Neural progenitor cell (in vitro differentiated cells): ENCODE measurements around the gene AGAP3. TPM values are rescaled to one million over a fixed set of nuclear protein-coding genes. Genes with fewer than 3 reads are reported as not detected.

Experiments used
- DNase-seq: peaks from one replicate; pipeline ENCODE4 v3.0.0-alpha.2; 2016; ENCODE audit warnings: low spot score
- H2AFZ ChIP-seq: fragments of 200-600 bp; sonication (generic); replicated peaks from 2 replicates; pipeline ENCODE4 v1.6.1; 2016; ENCODE audit warnings: antibody characterized with exemption
- H3F3A ChIP-seq: fragments of 200-600 bp; sonication (generic); 2 replicates; pipeline ENCODE4 v1.6.1; 2016; ENCODE audit warnings: antibody characterized with exemption, low read depth
- H3K27ac ChIP-seq: fragments of 200-600 bp; sonication (generic); 2 replicates; pipeline ENCODE4 v1.5.1; 2016; ENCODE audit warnings: mild to moderate bottlenecking
- H3K27me3 ChIP-seq: fragments of 200-600 bp; sonication (generic); 2 replicates; pipeline ENCODE4 v1.6.1; 2016; ENCODE audit warnings: mild to moderate bottlenecking, moderate library complexity
- H3K36me3 ChIP-seq: fragments of 200-600 bp; sonication (generic); 2 replicates; pipeline ENCODE4 v1.5.1; 2016
- H3K4me1 ChIP-seq: fragments of 200-600 bp; sonication (generic); 2 replicates; pipeline ENCODE4 v1.6.1; 2016; ENCODE audit warnings: mixed run types
- H3K4me2 ChIP-seq: fragments of 200-600 bp; sonication (generic); 2 replicates; pipeline ENCODE4 v1.6.1; 2016
- H3K4me3 ChIP-seq: fragments of 200-600 bp; sonication (generic); 2 replicates; pipeline ENCODE4 v1.5.1; 2016
- H3K79me2 ChIP-seq: fragments of 200-600 bp; sonication (generic); 2 replicates; pipeline ENCODE4 v1.6.1; 2016; ENCODE audit warnings: low read depth
- H3K9ac ChIP-seq: fragments of 200-600 bp; sonication (generic); 2 replicates; pipeline ENCODE4 v1.6.1; 2016
- H3K9me3 ChIP-seq: fragments of 200-600 bp; sonication (generic); 2 replicates; pipeline ENCODE4 v1.5.1; 2016; ENCODE audit warnings: low read depth
- H4K20me1 ChIP-seq: fragments of 200-600 bp; sonication (generic); 2 replicates; pipeline ENCODE4 v1.6.1; 2016; ENCODE audit warnings: low read depth
- H3K27ac Mint-ChIP-seq: 3 replicates; pipeline ENCODE4 v1.8.0; 2021; ENCODE audit warnings: mixed read lengths
- H3K27me3 Mint-ChIP-seq: 2 replicates; pipeline ENCODE4 v1.8.0; 2022; ENCODE audit warnings: low read depth, mild to moderate bottlenecking, inconsistent platforms, moderate library complexity, mixed read lengths; ENCODE audit not compliant: insufficient read depth
- H3K36me3 Mint-ChIP-seq: 3 replicates; pipeline ENCODE4 v1.8.0; 2021; ENCODE audit warnings: mixed read lengths
- H3K4me1 Mint-ChIP-seq: 3 replicates; pipeline ENCODE4 v1.8.0; 2021; ENCODE audit warnings: mixed read lengths
- H3K4me3 Mint-ChIP-seq: 3 replicates; pipeline ENCODE4 v1.8.0; 2021; ENCODE audit warnings: mild to moderate bottlenecking, moderate library complexity, mixed read lengths
- H3K9me3 Mint-ChIP-seq: 3 replicates; pipeline ENCODE4 v1.8.0; 2020; ENCODE audit warnings: mixed read lengths
- EZH2 ChIP-seq: fragments of 200-600 bp; sonication (generic); IDR thresholded peaks from 2 replicates; pipeline ENCODE4 v1.6.1; 2017; ENCODE audit warnings: antibody characterized with exemption, mild to moderate bottlenecking, moderate library complexity
- EZH2phosphoT487 ChIP-seq: fragments of 200-600 bp; sonication (generic); IDR thresholded peaks from 2 replicates; pipeline ENCODE4 v1.6.1; 2017; ENCODE audit warnings: antibody characterized with exemption
- total RNA-seq: library from RNA; depleted of rRNA; stranded (reverse); fragments of >200 nt; gene quantifications from 2 replicates; pipeline ENCODE4 v1.2.3, GENCODE V29; 2015; ENCODE audit warnings: low replicate concordance
- TF ChIP-seq, protein P1 (sequence below): fragments of 200-600 bp; sonication (generic); IDR thresholded peaks from 2 replicates; pipeline ENCODE4 v1.5.1; 2017; ENCODE audit warnings: antibody characterized with exemption, mild to moderate bottlenecking

The AGAP3 gene
- total RNA-seq, 1 donor from 2014 or later, result 38.9 TPM

DNA sequence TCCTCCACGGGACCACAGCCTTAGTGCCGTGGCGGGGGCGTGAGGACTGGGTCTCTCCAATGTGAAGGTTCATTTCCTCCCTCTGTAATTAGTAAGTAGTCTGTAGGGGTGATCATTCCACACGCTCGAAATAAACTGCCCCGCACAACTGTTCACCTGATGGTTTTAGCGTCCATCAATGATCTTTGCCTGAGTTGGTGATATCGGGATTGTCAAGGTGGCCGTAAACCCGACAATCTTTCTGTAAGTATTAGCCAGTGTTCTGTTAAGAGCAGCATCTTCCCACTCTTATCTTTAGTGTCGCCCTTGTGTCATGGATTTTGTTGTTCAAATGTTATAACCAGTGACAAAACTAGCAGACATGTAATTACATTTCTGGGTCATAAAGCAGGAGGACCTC, 17.7 kb downstream of the AGAP3 start:
- Mint-ChIP-seq H3K36me3 (peaks cover 3% of the 10 kb centered on the region), H3K9me3 (no peaks in the 10 kb centered on the region), H3K4me3 (no peak overlapping the region), H3K27me3 (no peaks in the 10 kb centered on the region), H3K27ac (no peak overlapping the region), H3K4me1 (no peaks in the 10 kb centered on the region)
- Histone ChIP-seq H3K9ac (no peak overlapping the region), H3K27me3 (peaks cover 7% of the 10 kb centered on the region), H3K4me1 (peaks cover 12% of the 10 kb centered on the region), H3K36me3 (no peaks in the 10 kb centered on the region), H4K20me1 (peaks cover 79% of the 10 kb centered on the region), H3F3A (no peaks in the 10 kb centered on the region), H3K79me2 (peaks cover 45% of the 10 kb centered on the region), H2AFZ (no peak overlapping the region), H3K4me2 (peak overlapping the region; percentile 29), H3K4me3 (no peak overlapping the region), H3K9me3 (no peaks in the 10 kb centered on the region), H3K27ac (no peak overlapping the region)
- no peak for TF ChIP-seq EZH2phosphoT487
- TF ChIP-seq, protein P1, sequence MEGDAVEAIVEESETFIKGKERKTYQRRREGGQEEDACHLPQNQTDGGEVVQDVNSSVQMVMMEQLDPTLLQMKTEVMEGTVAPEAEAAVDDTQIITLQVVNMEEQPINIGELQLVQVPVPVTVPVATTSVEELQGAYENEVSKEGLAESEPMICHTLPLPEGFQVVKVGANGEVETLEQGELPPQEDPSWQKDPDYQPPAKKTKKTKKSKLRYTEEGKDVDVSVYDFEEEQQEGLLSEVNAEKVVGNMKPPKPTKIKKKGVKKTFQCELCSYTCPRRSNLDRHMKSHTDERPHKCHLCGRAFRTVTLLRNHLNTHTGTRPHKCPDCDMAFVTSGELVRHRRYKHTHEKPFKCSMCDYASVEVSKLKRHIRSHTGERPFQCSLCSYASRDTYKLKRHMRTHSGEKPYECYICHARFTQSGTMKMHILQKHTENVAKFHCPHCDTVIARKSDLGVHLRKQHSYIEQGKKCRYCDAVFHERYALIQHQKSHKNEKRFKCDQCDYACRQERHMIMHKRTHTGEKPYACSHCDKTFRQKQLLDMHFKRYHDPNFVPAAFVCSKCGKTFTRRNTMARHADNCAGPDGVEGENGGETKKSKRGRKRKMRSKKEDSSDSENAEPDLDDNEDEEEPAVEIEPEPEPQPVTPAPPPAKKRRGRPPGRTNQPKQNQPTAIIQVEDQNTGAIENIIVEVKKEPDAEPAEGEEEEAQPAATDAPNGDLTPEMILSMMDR, result no peak
- no peak for TF ChIP-seq EZH2
- no peak for DNase-seq

DNA sequence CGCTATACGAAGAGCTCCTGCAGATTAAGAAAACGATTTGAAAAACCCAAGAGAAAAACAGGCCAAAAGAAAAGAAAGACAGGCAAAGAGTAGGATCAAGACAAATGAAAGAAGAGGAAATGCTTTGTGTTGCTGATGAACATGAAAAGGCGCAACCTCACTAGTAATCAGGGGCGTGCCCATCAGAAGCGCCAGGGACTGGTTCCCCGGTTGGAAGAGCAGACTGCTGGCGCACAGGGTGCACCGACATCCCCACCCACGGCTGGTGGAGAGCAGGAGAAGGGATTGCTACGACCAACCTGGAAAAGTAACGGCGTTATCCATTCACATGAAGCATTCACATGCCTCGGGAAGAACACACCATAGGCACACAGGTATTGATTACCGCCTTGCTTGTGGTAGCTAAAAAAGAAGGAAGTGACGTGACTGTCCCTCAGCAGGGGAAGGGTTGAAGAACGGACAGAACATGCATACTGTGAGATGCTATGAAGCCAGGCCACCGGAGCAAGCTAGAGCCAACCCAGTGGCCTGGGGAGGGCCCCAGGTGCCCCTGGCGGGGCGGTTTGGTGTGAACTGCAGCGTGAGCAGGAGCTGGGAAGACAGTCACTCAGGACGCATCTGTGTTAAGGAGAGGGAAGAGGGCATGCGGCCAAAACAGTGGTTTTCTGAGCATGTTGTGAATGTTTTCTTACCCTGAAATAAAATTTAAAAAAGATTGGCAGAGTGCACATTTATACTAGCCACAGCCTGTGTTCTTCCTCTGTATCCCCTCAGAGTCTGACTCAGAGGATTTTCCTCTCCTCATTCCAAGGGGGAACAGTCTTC, 18.3 kb downstream of the AGAP3 start:
- Histone ChIP-seq H3K79me2 (peaks cover 40% of the 10 kb centered on the region), H3K9me3 (no peaks in the 10 kb centered on the region), H3K27ac (no peak overlapping the region), H3K4me2 (peak overlapping the region; percentile 29), H3K9ac (no peak overlapping the region), H3F3A (no peaks in the 10 kb centered on the region), H3K4me1 (peaks cover 12% of the 10 kb centered on the region), H3K36me3 (no peaks in the 10 kb centered on the region), H2AFZ (no peak overlapping the region), H3K27me3 (peaks cover 7% of the 10 kb centered on the region), H3K4me3 (no peak overlapping the region), H4K20me1 (peaks cover 81% of the 10 kb centered on the region)
- H3K4me3 Mint-ChIP-seq, result no peak overlapping the region
- H3K27ac Mint-ChIP-seq, result no peak overlapping the region
- DNase-seq, result peak; percentile 36
- TF ChIP-seq, protein P1, result no peak
- TF ChIP-seq EZH2 (no peak), EZH2phosphoT487 (no peak)
- no peaks in the 10 kb centered on the region for H3K9me3 Mint-ChIP-seq
- no peaks in the 10 kb centered on the region for H3K27me3 Mint-ChIP-seq
- no peaks in the 10 kb centered on the region for H3K4me1 Mint-ChIP-seq
- H3K36me3 Mint-ChIP-seq, result peaks cover 3% of the 10 kb centered on the region

DNA sequence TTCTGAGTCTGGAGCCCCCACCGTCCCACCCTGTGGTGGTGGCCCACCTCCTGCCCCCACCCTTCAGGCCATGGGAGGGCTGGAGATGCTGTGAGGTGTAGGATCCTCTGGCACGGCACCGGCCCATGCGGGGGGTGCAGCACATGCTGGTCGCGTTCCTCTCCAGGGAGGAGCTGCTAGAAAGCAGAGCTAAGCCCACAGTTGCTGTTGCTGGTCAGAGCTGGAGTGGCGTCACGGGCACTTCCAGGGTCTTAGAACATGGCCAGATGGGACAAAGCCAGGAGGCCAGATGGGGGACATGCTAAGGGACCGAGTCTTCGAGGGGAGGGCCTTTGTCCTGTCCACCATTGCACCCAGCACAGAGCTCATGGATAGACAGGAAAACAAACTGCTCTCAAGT, 21.6 kb downstream of the AGAP3 start:
- Histone ChIP-seq H3K36me3 (no peaks in the 10 kb centered on the region), H3K27me3 (peaks cover 7% of the 10 kb centered on the region), H3K9ac (no peak overlapping the region), H3F3A (peaks cover 8% of the 10 kb centered on the region), H3K27ac (no peak overlapping the region), H3K4me2 (no peak overlapping the region), H3K4me1 (peaks cover 12% of the 10 kb centered on the region), H2AFZ (no peak overlapping the region), H4K20me1 (peaks cover 82% of the 10 kb centered on the region), H3K9me3 (no peaks in the 10 kb centered on the region), H3K4me3 (no peak overlapping the region), H3K79me2 (peaks cover 38% of the 10 kb centered on the region)
- Mint-ChIP-seq H3K4me3 (no peak overlapping the region), H3K4me1 (peaks cover 15% of the 10 kb centered on the region), H3K9me3 (no peaks in the 10 kb centered on the region), H3K36me3 (peaks cover 3% of the 10 kb centered on the region), H3K27ac (no peak overlapping the region), H3K27me3 (peaks cover 3% of the 10 kb centered on the region)
- no peak for TF ChIP-seq EZH2phosphoT487
- TF ChIP-seq, protein P1, result no peak
- no peak for DNase-seq
